Heart right ventricle (tissue), 16 donors: ENCODE data around the gene RUFY2. TPM values are rescaled to one million over a fixed set of nuclear protein-coding genes. Genes with fewer than 3 reads are reported as not detected.

ENCODE experiments used
- ATAC-seq, 8 donors: fragments of 200-7000 bp; cut with Tn5 transposase; one replicate each; pipeline ENCODE4 v1.9.1; 2020; ENCODE audit warnings: mild to moderate bottlenecking in 8 of 8, moderate library complexity in 8 of 8, moderate number of reproducible peaks in 1 of 8
- DNase-seq, 2 donors: peaks; one replicate each; pipeline ENCODE4 v3.0.0-alpha.2; 2020
- H3K27ac ChIP-seq, 10 donors: fragments of 200-600 bp; sonication (generic) in 2 of 10; one replicate each; pipeline versions ENCODE4 v1.5.0 to v1.8.0; 2020 to 2022; ENCODE audit warnings: mild to moderate bottlenecking in 3 of 10
- H3K27me3 ChIP-seq, 7 donors: fragments of 200-600 bp; one replicate each; pipeline ENCODE4 v1.8.0; 2021 to 2022; ENCODE audit warnings: mild to moderate bottlenecking in 2 of 7
- H3K36me3 ChIP-seq, 9 donors: fragments of 200-600 bp; sonication (generic) in 1 of 9; one replicate each; pipeline versions ENCODE4 v1.5.0 to v1.8.0; 2020 to 2022; ENCODE audit warnings: mild to moderate bottlenecking in 2 of 9
- H3K4me1 ChIP-seq, 9 donors: fragments of 200-600 bp; sonication (generic) in 1 of 9; one replicate each; pipeline versions ENCODE4 v1.5.0 to v1.8.0; 2020 to 2022; ENCODE audit warnings: mild to moderate bottlenecking in 4 of 9
- H3K4me3 ChIP-seq, 10 donors: fragments of 200-600 bp; sonication (generic) in 2 of 10; one replicate each; pipeline versions ENCODE4 v1.5.0 to v1.8.0; 2020 to 2022; ENCODE audit warnings: mild to moderate bottlenecking in 7 of 10, moderate library complexity in 2 of 10
- H3K9me3 ChIP-seq, 11 donors: fragments of 200-600 bp in 10 of 11; sonication (generic) in 2 of 11; one replicate each; pipeline versions ENCODE4 v1.5.0 to v1.8.0; 2013 to 2022; ENCODE audit warnings: mild to moderate bottlenecking in 2 of 11, control low read depth in 1 of 11, moderate library complexity in 1 of 11
- WGBS, 2 donors: extraction: QIAGEN DNeasy Blood & Tissue Kit; methylation state at CpG; one replicate each; pipeline ENCODE4 v1.1.7; 2013; ENCODE audit warnings: inconsistent platforms in 1 of 2; 5-methylcytosine and 5-hydroxymethylcytosine counted together
- intact Hi-C, 10 donors: fragments of 100-400 bp; cut with DNase I; formaldehyde crosslinking; loops; one replicate each; pipeline versions ENCODE4 v1.11.1 to v1.14.2; 2022
- polyA plus RNA-seq, 2 donors: library from polyadenylated mRNA; stranded (reverse); fragments of 200-250 nt; gene quantifications; one replicate each; pipeline ENCODE4 v1.2.3, GENCODE V29; 2013
- total RNA-seq, 10 donors: library from RNA; stranded (reverse); fragmentation: NEBNext Ultra II Directional in 3 of 10; extraction: Animal tissue kit (Norgen Biotek cat#: 25700) in 3 of 10; gene quantifications; one replicate each; pipeline versions ENCODE4 v1.2.1 to v1.2.4, GENCODE V29; 2021 to 2023
- TF ChIP-seq, protein P1 (sequence below), 9 donors: fragments of 200-600 bp; sonication (generic) in 2 of 9; IDR thresholded peaks; one replicate each; pipeline versions ENCODE4 v1.5.0 to v1.8.0; 2021 to 2022; ENCODE audit warnings: antibody characterized with exemption in 9 of 9, mild to moderate bottlenecking in 5 of 9, moderate library complexity in 1 of 9
- donor health status: Arrhythmogenic right ventricular cardiomyopathy.
- donor health status: ischemic (EF 13 %, LVEDD 7.1; RV severe dilation, severe dysfunction).
- donor health status: healthy with polysubstance abuse.
- donor health status: DM: no; HTN: yes; CAD: no.
- donor health status: DM: no; HTN: no; CAD: no.
- donor health status: ischemic (EF 25% LVEDD 6.9; RV normal size, moderate dysfunction).
- donor health status: ischemic (EF 25% LVEDD 5.7; RV mildly dilated, moderate dysfunction).
- donor health status: healthy.
- donor health status: DM: yes; HTN: yes; CAD: no.
- donor health status: Ischemic cardiomyopathy.
- donor health status: ischemic (EF 35%, LVEDD 5.7; RV mildly dilated, moderate dysfunction).
- donor health status: nonischemic (EF 11% LVEDD 7.7; RV severe dilation, severe dysfunction).
- donor health status: DM: yes; HTN: yes; CAD: no.
- donor health status: PGD.
- donor health status: ischemic (EF 29% LVEDD 5.4; RV normal size, mild dysfunction).
- donor health status: nonischemic (EF 23%, LVEDD 6.1; RV moderate dilation, normal function).

RUFY2 gene
- total and polyA plus RNA-seq, 12 donors: 2.6 to 11.6 (median 8.3) TPM

DNA sequence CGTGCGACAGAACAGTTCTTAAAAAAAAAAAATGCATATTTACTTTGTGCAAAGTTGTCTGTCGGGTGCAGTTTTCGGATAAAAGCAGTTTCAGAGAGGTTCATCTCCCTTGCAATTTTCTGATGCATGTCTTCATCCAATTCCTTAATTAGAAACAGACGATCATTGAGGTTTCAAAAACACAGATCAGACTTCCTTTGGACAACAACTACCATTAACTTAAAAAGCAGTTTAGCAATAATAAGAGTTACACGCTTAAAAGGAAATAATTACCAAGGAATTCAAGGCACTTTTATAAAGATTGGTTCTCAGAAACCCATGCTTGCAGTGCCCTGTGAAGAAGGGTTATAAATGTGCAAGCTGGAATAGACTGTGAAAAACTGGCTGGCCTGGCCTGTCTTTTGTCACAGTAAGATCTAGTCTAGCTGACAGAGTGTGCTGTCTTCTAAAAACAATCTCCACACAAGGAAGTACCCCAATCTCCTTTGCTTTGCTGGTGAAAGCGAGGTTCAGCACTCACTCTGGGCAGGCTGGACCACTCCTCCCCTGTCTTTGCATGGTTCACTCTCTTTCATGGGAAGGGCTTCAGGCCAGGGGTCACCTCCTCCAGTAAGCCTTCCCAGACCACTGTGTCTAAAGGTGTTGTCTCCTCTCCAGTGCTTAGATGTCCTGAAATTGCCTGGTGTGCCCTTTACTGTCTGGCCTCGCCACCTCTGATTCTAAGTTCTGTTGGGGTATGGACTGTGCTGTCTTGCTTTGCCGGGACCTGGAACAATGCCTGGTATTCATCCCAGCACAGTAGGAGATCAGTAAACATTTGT, 110.0 kb downstream of the RUFY2 start:
- DNase-seq (no peak), ATAC-seq (no peak)
- intact Hi-C loops: loop anchor here in 1 of 10 donors (2.0 kb wide), 1 partner anchor 84 kb away; no protein-coding TSS in a partner anchor
- 79 to 81% methylated on average over 9 of the region's 9 CpGs for WGBS, 2 donors
- H3K27me3 ChIP-seq: no peaks in the 10 kb centered on the region
- H3K9me3 ChIP-seq: no peaks in the 10 kb centered on the region
- TF ChIP-seq, protein P1, sequence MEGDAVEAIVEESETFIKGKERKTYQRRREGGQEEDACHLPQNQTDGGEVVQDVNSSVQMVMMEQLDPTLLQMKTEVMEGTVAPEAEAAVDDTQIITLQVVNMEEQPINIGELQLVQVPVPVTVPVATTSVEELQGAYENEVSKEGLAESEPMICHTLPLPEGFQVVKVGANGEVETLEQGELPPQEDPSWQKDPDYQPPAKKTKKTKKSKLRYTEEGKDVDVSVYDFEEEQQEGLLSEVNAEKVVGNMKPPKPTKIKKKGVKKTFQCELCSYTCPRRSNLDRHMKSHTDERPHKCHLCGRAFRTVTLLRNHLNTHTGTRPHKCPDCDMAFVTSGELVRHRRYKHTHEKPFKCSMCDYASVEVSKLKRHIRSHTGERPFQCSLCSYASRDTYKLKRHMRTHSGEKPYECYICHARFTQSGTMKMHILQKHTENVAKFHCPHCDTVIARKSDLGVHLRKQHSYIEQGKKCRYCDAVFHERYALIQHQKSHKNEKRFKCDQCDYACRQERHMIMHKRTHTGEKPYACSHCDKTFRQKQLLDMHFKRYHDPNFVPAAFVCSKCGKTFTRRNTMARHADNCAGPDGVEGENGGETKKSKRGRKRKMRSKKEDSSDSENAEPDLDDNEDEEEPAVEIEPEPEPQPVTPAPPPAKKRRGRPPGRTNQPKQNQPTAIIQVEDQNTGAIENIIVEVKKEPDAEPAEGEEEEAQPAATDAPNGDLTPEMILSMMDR (IDR thresholded peaks at IDR 0.05): no peak
- H3K27ac ChIP-seq: no peak overlapping the region
- H3K36me3 ChIP-seq: peaks cover 0 to 6% (median 0%) of the 10 kb centered on the region in 9 donors
- H3K4me3 ChIP-seq: no peak overlapping the region
- H3K4me1 ChIP-seq: peaks cover 0 to 11% (median 0%) of the 10 kb centered on the region in 9 donors

Other genes with a start within 250 kb of the RUFY2 start
- gene ATOH7, start 175.2 kb downstream of the RUFY2 start, total RNA-seq: not detected
- gene ATOH7, start 175.2 kb downstream of the RUFY2 start, polyA plus RNA-seq: under 1 TPM in 1 of 2 donors, not detected in 1; 0.01 TPM
- gene HNRNPH3, start 75.2 kb downstream of the RUFY2 start, total RNA-seq: 100 to 1,000 TPM in 6 of 10 donors, 10 to 100 TPM in 4; 81.8 to 130 (median 105) TPM
- gene HNRNPH3, start 75.2 kb downstream of the RUFY2 start, polyA plus RNA-seq: 100 to 1,000 TPM; 106 to 146 TPM
- gene PBLD, start 74.3 kb downstream of the RUFY2 start, total RNA-seq: 1 to 10 TPM; 2.6 to 8.1 (median 6.1) TPM
- 1 to 10 TPM; 1.3 to 1.8 TPM for gene PBLD, start 74.3 kb downstream of the RUFY2 start, polyA plus RNA-seq
- gene DNA2, start 64.7 kb upstream of the RUFY2 start, total RNA-seq: 1 to 10 TPM; 1.6 to 4.4 (median 2.4) TPM
- 1 to 10 TPM; 1.1 to 3.4 TPM for gene DNA2, start 64.7 kb upstream of the RUFY2 start, polyA plus RNA-seq
- gene SLC25A16, start 120.2 kb upstream of the RUFY2 start, total RNA-seq: 10 to 100 TPM; 11.8 to 27.3 (median 21.1) TPM
- gene SLC25A16, start 120.2 kb upstream of the RUFY2 start, polyA plus RNA-seq: 10 to 100 TPM in 1 of 2 donors, 1 to 10 TPM in 1; 4.6 to 33.5 TPM
- gene TET1, start 153.1 kb upstream of the RUFY2 start, total RNA-seq: 1 to 10 TPM; 1.9 to 4.2 (median 3.1) TPM
- under 1 TPM; 0.17 to 0.29 TPM for gene TET1, start 153.1 kb upstream of the RUFY2 start, polyA plus RNA-seq